ENCODE measurements around the gene PYGO2. TPM values are rescaled to one million over a fixed set of nuclear protein-coding genes. Genes with fewer than 3 reads are reported as not detected.

The PYGO2 gene
- total and polyA plus RNA-seq, 2 of the 8 experiments (the other 6 are each of a cell fraction or from before 2014, with no cell fraction given), result 31.0 to 31.6 TPM

- TF ChIP-seq CHD7 (IDR thresholded peaks at IDR 0.05; ENCODE audit: insufficient replicate concordance, low read length) (no peak), KDM1A (IDR thresholded peaks at IDR 0.05; ENCODE audit: borderline replicate concordance, low read length) (no peak), GABPA (IDR thresholded peaks at IDR 0.05; ENCODE audit: borderline replicate concordance, insufficient read depth, low read length) (no peak), TEAD4 (IDR thresholded peaks at IDR 0.05; ENCODE audit: low read depth, low read length) (no peak), SP4 (IDR thresholded peaks at IDR 0.05; ENCODE audit: low read length) (no peak), EZH2 (IDR thresholded peaks at IDR 0.05; ENCODE audit: low read depth, low read length, severe bottlenecking) (no peak), POLR2AphosphoS5 (IDR thresholded peaks at IDR 0.05; ENCODE audit: low read depth, low read length) (no peak), KDM5A (IDR thresholded peaks at IDR 0.05; ENCODE audit: low read length) (no peak)
Observed at GRCh38 chr1:154951901-154952657, 9.5 kb downstream of the PYGO2 start (continued).

All from H1 (cell line).